ENCODE measurements around the gene GPR149. TPM values are rescaled to one million over a fixed set of nuclear protein-coding genes. Genes with fewer than 3 reads are reported as not detected.

Gene GPR149
- total RNA-seq, 1 experiment from 2014 or later: not detected

DNA sequence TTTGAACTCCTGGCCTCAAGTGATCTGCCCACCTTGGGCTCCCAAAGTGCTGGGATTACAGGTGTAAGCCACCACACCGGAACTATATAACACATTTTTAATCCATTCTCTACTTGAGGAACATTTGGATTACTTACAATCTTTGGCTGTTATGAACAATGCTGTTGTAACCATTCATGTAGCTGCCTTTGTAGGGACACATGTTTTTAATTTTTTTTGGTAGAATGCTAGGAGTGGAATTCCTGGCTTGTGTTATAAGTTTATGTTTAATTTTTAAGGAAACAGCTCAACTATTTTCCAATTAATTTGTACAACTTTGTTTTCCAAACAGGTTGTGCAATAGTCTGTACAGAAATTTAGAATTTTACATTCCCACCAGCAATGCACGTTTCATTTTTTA lies 51.7 kb downstream of the GPR149 start:
- Histone ChIP-seq H3K23ac (ENCODE audit: insufficient read length, low read depth, low read length) (no peak overlapping the region), H3K4me1 (ENCODE audit: insufficient read depth, low read length) (no peaks in the 10 kb centered on the region), H3K4me2 (ENCODE audit: insufficient read depth, insufficient read length, low read length) (no peak overlapping the region), H2AFZ (ENCODE audit: low read length) (no peak overlapping the region), H2BK120ac (ENCODE audit: low read depth, low read length, poor library complexity, severe bottlenecking) (no peak overlapping the region), H3K18ac (ENCODE audit: insufficient read length, low read depth, low read length) (no peak overlapping the region), H3K27ac (ENCODE audit: insufficient read length, low read depth, low read length) (no peak overlapping the region), H3K23me2 (ENCODE audit: insufficient read length, low read depth, low read length, poor library complexity, severe bottlenecking) (no peaks in the 10 kb centered on the region), H2BK15ac (ENCODE audit: low read depth, low read length) (no peak overlapping the region), H4K91ac (ENCODE audit: insufficient read length, low read depth, low read length) (no peak overlapping the region), H3T11ph (ENCODE audit: low read length) (no peak overlapping the region), H2BK20ac (ENCODE audit: low read depth, low read length, poor library complexity, severe bottlenecking) (no peak overlapping the region), H3K79me1 (ENCODE audit: insufficient read depth, low read depth, low read length, poor library complexity, severe bottlenecking) (no peaks in the 10 kb centered on the region), H4K20me1 (ENCODE audit: control insufficient read depth, insufficient read depth, insufficient read length) (no peaks in the 10 kb centered on the region), H3K27me3 (ENCODE audit: insufficient read depth, low read length) (no peaks in the 10 kb centered on the region), H4K5ac (ENCODE audit: insufficient read length, low read depth, low read length) (no peak overlapping the region), H3K79me2 (ENCODE audit: insufficient read depth, low read length) (no peaks in the 10 kb centered on the region), H4K8ac (replicated peaks; ENCODE audit: insufficient read length, low read depth, low read length) (no peak overlapping the region), H2BK5ac (ENCODE audit: insufficient read length, low read length) (no peak overlapping the region), H2BK12ac (ENCODE audit: insufficient read length, low read depth, low read length) (no peak overlapping the region), H3K9ac (ENCODE audit: extremely low read depth, insufficient read length, low read length) (no peak overlapping the region), H3K56ac (ENCODE audit: insufficient read length, low read depth, low read length) (no peak overlapping the region), H2AK5ac (ENCODE audit: insufficient read length, low read length) (no peak overlapping the region), H3K9me3 (ENCODE audit: control insufficient read depth, low read depth, low read length) (no peaks in the 10 kb centered on the region), H3K14ac (ENCODE audit: insufficient read depth, low read length) (no peak overlapping the region), H3K4ac (ENCODE audit: low read depth, low read length) (no peak overlapping the region)
- no CpG with 5 or more reads among the region's 2 CpGs for WGBS (ENCODE audit: extremely low coverage, insufficient read length, low lambda C conversion rate)
- H3K36me3 Mint-ChIP-seq (ENCODE audit: insufficient read depth in 1 of 3, low read depth in 3 of 3): no peaks in the 10 kb centered on the region
- no peak overlapping the region for H3K4me3 Mint-ChIP-seq
- no peaks in the 10 kb centered on the region for H3K9me3 Mint-ChIP-seq
- TF ChIP-seq, protein P1, sequence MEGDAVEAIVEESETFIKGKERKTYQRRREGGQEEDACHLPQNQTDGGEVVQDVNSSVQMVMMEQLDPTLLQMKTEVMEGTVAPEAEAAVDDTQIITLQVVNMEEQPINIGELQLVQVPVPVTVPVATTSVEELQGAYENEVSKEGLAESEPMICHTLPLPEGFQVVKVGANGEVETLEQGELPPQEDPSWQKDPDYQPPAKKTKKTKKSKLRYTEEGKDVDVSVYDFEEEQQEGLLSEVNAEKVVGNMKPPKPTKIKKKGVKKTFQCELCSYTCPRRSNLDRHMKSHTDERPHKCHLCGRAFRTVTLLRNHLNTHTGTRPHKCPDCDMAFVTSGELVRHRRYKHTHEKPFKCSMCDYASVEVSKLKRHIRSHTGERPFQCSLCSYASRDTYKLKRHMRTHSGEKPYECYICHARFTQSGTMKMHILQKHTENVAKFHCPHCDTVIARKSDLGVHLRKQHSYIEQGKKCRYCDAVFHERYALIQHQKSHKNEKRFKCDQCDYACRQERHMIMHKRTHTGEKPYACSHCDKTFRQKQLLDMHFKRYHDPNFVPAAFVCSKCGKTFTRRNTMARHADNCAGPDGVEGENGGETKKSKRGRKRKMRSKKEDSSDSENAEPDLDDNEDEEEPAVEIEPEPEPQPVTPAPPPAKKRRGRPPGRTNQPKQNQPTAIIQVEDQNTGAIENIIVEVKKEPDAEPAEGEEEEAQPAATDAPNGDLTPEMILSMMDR (conservative IDR thresholded peaks at IDR 0.05): no peak
- H3K4me1 Mint-ChIP-seq: no peaks in the 10 kb centered on the region
- no peak for DNase-seq
- H3K27ac Mint-ChIP-seq: no peak overlapping the region
- no peaks in the 10 kb centered on the region for H3K27me3 Mint-ChIP-seq (ENCODE audit: low read depth)
